CD4-positive, alpha-beta T cell treated with Interleukin-12 subunit alpha and Interleukin-12 subunit beta, for 1 hour (primary cell): ENCODE results near the gene IL10RA.

Experiments
- DNase-seq: peaks from one replicate; pipeline ENCODE4 v3.0.0-alpha.2; 2020

IL10RA gene

DNA sequence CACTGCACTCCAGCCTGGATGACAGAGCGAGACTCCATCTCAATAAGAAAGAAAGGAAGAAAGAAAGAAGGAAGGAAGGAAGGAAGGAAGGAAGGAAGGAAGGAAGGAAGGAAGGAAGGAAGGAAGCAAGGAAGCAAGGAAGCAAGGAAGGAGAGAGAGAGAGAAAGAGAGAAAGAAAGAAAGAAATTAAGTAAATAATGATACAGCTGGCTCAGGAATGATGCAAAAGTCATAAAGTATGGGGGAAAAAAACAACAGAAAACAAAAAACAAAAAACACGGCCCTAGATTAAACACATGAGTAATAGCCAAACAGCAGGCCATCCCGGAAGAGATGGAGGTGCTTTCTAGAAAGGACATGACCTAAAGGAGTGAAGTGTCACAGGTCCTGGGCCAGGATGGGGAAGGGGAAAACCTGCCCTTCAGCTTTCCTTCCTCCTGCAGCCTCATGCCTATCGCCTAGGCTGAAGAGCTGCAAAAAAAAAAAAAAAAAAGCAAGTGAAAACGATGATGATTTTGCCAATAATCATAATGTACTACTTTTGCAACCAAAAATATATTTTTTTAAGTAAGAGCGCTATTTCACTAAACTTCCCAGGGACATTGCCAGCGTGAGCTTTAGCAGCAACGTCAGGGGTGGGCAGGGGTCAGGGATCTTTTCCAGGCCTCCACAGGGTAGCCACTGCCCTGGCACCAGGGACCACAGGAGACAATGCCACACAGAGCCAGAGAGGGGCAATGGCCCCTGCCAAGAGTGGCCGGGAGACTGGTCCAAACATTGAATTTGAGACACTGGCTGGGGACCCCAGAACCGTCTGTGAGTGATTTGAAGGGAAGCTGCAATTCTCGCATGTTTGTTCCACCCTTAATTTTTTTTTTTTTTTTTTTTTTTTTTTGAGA lies 62.5 kb downstream of the IL10RA start:
- DNase-seq = no peak

GRCh38 chr11:118049771-118050170 lies 63.6 kb downstream of the IL10RA start:
- no peak for DNase-seq

- DNase-seq = no peak
Observed at GRCh38 chr11:118050208-118050891, 64.2 kb downstream of the IL10RA start.
